HG03159 (cell line): ENCODE measurements around the gene NDUFS6.
"Not testable (repeated sequence)": the region's sequence is repeated elsewhere in the genome, so short reads cannot be mapped to it uniquely, and the experiment has no call there.

ENCODE experiments used
- ATAC-seq: cut with Tn5 transposase; IDR thresholded peaks from one replicate; pipeline ENCODE4 v1.9.1; 2021; ENCODE audit warnings: mild to moderate bottlenecking, moderate library complexity; ENCODE audit not compliant: unreplicated experiment

NDUFS6 gene

GRCh38 chr5:1781726-1782384 is 19.4 kb upstream of the NDUFS6 start:
- ATAC-seq, result no peak

- no peak for ATAC-seq
These were observed 18.6 kb upstream of the NDUFS6 start for GRCh38 chr5:1782385-1783215.

GRCh38 chr5:1783216-1783554 is 18.0 kb upstream of the NDUFS6 start:
- peak; percentile 89 for ATAC-seq

- no peak for ATAC-seq
These were observed 16.8 kb upstream of the NDUFS6 start for GRCh38 chr5:1784197-1785050.

- no peak for ATAC-seq
These were observed 16.1 kb upstream of the NDUFS6 start for GRCh38 chr5:1785062-1785461.

GRCh38 chr5:1785984-1786383 is 15.2 kb upstream of the NDUFS6 start:
- ATAC-seq, result no peak

- ATAC-seq, result no peak
These were observed 14.4 kb upstream of the NDUFS6 start for GRCh38 chr5:1786621-1787471.

GRCh38 chr5:1787472-1788047 is 13.6 kb upstream of the NDUFS6 start:
- no peak for ATAC-seq

- ATAC-seq, result no peak
These were observed 13.0 kb upstream of the NDUFS6 start for GRCh38 chr5:1788200-1788599.

GRCh38 chr5:1788828-1789227 is 12.4 kb upstream of the NDUFS6 start:
- ATAC-seq, result no peak

GRCh38 chr5:1789438-1789833 is 11.8 kb upstream of the NDUFS6 start:
- ATAC-seq, result not testable (repeated sequence)

- no peak for ATAC-seq
These were observed 11.3 kb upstream of the NDUFS6 start for GRCh38 chr5:1789834-1790471.

- no peak for ATAC-seq
These were observed 10.0 kb upstream of the NDUFS6 start for GRCh38 chr5:1791176-1791575.

- peak; percentile 96 for ATAC-seq
These were observed 8.4 kb upstream of the NDUFS6 start for GRCh38 chr5:1792842-1793266.

GRCh38 chr5:1793301-1793740 is 7.9 kb upstream of the NDUFS6 start:
- ATAC-seq, result no peak

- no peak for ATAC-seq
These were observed 7.0 kb upstream of the NDUFS6 start for GRCh38 chr5:1793966-1794900.

GRCh38 chr5:1794901-1795290 is 6.3 kb upstream of the NDUFS6 start:
- ATAC-seq, result no peak

- no peak for ATAC-seq
These were observed 5.7 kb upstream of the NDUFS6 start for GRCh38 chr5:1795506-1795905.

- no peak for ATAC-seq
These were observed 5.3 kb upstream of the NDUFS6 start for GRCh38 chr5:1795931-1796330.
